HG02588 (cell line): ENCODE data around the gene NLRP6.
"Not testable (repeated sequence)": the region's sequence is repeated elsewhere in the genome, so short reads cannot be mapped to it uniquely, and the experiment has no call there.

Source experiments
- ATAC-seq: cut with Tn5 transposase; IDR thresholded peaks from one replicate; pipeline ENCODE4 v1.9.1; 2021; ENCODE audit warnings: mild to moderate bottlenecking, moderate library complexity; ENCODE audit not compliant: unreplicated experiment

NLRP6 gene

GRCh38 chr11:319121-319887, 41.1 kb downstream of the NLRP6 start:
- ATAC-seq, result not testable (repeated sequence)

- not testable (repeated sequence) for ATAC-seq
Observed at GRCh38 chr11:319888-320273, 41.7 kb downstream of the NLRP6 start.

GRCh38 chr11:324156-324555, 45.9 kb downstream of the NLRP6 start:
- ATAC-seq, result no peak

GRCh38 chr11:324593-325517, 46.6 kb downstream of the NLRP6 start:
- ATAC-seq, result not testable (repeated sequence)

GRCh38 chr11:325796-326591, 47.8 kb downstream of the NLRP6 start:
- ATAC-seq, result no peak

GRCh38 chr11:326592-326841, 48.3 kb downstream of the NLRP6 start:
- no peak for ATAC-seq

- ATAC-seq, result no peak
Observed at GRCh38 chr11:326842-327580, 48.8 kb downstream of the NLRP6 start.

- no peak for ATAC-seq
Observed at GRCh38 chr11:327581-327923, 49.3 kb downstream of the NLRP6 start.

GRCh38 chr11:328012-328411, 49.8 kb downstream of the NLRP6 start:
- no peak for ATAC-seq

- ATAC-seq, result not testable (repeated sequence)
Observed at GRCh38 chr11:328516-329100, 50.4 kb downstream of the NLRP6 start.

GRCh38 chr11:329886-330253, 51.7 kb downstream of the NLRP6 start:
- no peak for ATAC-seq

- ATAC-seq, result no peak
Observed at GRCh38 chr11:330307-330693, 52.1 kb downstream of the NLRP6 start.

- no peak for ATAC-seq
Observed at GRCh38 chr11:330694-331357, 52.6 kb downstream of the NLRP6 start.

- no peak for ATAC-seq
Observed at GRCh38 chr11:331358-332060, 53.3 kb downstream of the NLRP6 start.

- no peak for ATAC-seq
Observed at GRCh38 chr11:332651-333480, 54.7 kb downstream of the NLRP6 start.

- not testable (repeated sequence) for ATAC-seq
Observed at GRCh38 chr11:333616-334263, 55.5 kb downstream of the NLRP6 start.

GRCh38 chr11:334264-334994, 56.2 kb downstream of the NLRP6 start:
- no peak for ATAC-seq
